ENCODE measurements around the gene SH3TC1. TPM values are rescaled to one million over a fixed set of nuclear protein-coding genes. Genes with fewer than 3 reads are reported as not detected.

The SH3TC1 gene
- total and polyA plus RNA-seq, 4 donors: 5.5 to 8.6 (median 8.3) TPM

- no peak for DNase-seq (ENCODE audit: low read depth in 4 of 6, low spot score in 6 of 6)
- H3K27ac ChIP-seq (ENCODE audit: low read depth, low read length): no peak overlapping the region
- peaks cover 10% of the 10 kb centered on the region for H3K27me3 ChIP-seq (ENCODE audit: control insufficient read depth, insufficient read depth, low read length)
- no peaks in the 10 kb centered on the region for H3K9me3 ChIP-seq (ENCODE audit: control insufficient read depth, insufficient read depth, low read length)
- peaks cover 50% of the 10 kb centered on the region for H3K4me1 ChIP-seq (ENCODE audit: control insufficient read depth, insufficient read depth, low read length)
- no peak overlapping the region for H3K4me3 ChIP-seq (ENCODE audit: low read depth, low read length)
- peaks cover 11% of the 10 kb centered on the region for H3K36me3 ChIP-seq (ENCODE audit: control insufficient read depth, insufficient read depth, low read length)
- WGBS (ENCODE audit: insufficient coverage): 91% methylated on average over 3 of the region's 14 CpGs
Observed at GRCh38 chr4:8155660-8156421, 43.2 kb upstream of the SH3TC1 start.

GRCh38 chr4:8156617-8157016 is 42.5 kb upstream of the SH3TC1 start:
- Histone ChIP-seq H3K4me3 (ENCODE audit: low read depth, low read length) (no peak overlapping the region), H3K9me3 (ENCODE audit: control insufficient read depth, insufficient read depth, low read length) (no peaks in the 10 kb centered on the region), H3K4me1 (ENCODE audit: control insufficient read depth, insufficient read depth, low read length) (peaks cover 45% of the 10 kb centered on the region), H3K36me3 (ENCODE audit: control insufficient read depth, insufficient read depth, low read length) (peaks cover 6% of the 10 kb centered on the region), H3K27me3 (ENCODE audit: control insufficient read depth, insufficient read depth, low read length) (peaks cover 10% of the 10 kb centered on the region), H3K27ac (ENCODE audit: low read depth, low read length) (no peak overlapping the region)
- DNase-seq (ENCODE audit: low read depth in 4 of 6, low spot score in 6 of 6): no peak
- WGBS (ENCODE audit: insufficient coverage): 70% methylated on average over 8 of the region's 8 CpGs

GRCh38 chr4:8157496-8157895 is 41.6 kb upstream of the SH3TC1 start:
- Histone ChIP-seq H3K9me3 (ENCODE audit: control insufficient read depth, insufficient read depth, low read length) (no peaks in the 10 kb centered on the region), H3K36me3 (ENCODE audit: control insufficient read depth, insufficient read depth, low read length) (peaks cover under 1% of the 10 kb centered on the region), H3K27me3 (ENCODE audit: control insufficient read depth, insufficient read depth, low read length) (peaks cover 10% of the 10 kb centered on the region), H3K4me1 (ENCODE audit: control insufficient read depth, insufficient read depth, low read length) (peaks cover 42% of the 10 kb centered on the region), H3K4me3 (ENCODE audit: low read depth, low read length) (peak overlapping the region; percentile 49), H3K27ac (ENCODE audit: low read depth, low read length) (no peak overlapping the region)
- WGBS (ENCODE audit: insufficient coverage): 25% methylated on average over 12 of the region's 15 CpGs
- peak in 2 of 6 donors; percentile 28 to 30 for DNase-seq (ENCODE audit: low read depth in 4 of 6, low spot score in 6 of 6)

- Histone ChIP-seq H3K36me3 (ENCODE audit: control insufficient read depth, insufficient read depth, low read length) (no peaks in the 10 kb centered on the region), H3K4me3 (ENCODE audit: low read depth, low read length) (peak overlapping the region; percentile 49), H3K4me1 (ENCODE audit: control insufficient read depth, insufficient read depth, low read length) (peaks cover 38% of the 10 kb centered on the region), H3K27me3 (ENCODE audit: control insufficient read depth, insufficient read depth, low read length) (peaks cover 10% of the 10 kb centered on the region), H3K27ac (ENCODE audit: low read depth, low read length) (no peak overlapping the region), H3K9me3 (ENCODE audit: control insufficient read depth, insufficient read depth, low read length) (no peaks in the 10 kb centered on the region)
- WGBS (ENCODE audit: insufficient coverage): 1% methylated on average over 67 of the region's 70 CpGs
- peak in 1 of 6 donors; percentile 24 for DNase-seq (ENCODE audit: low read depth in 4 of 6, low spot score in 6 of 6)
Observed at GRCh38 chr4:8157944-8158709, 41.0 kb upstream of the SH3TC1 start.

- peaks cover 10% of the 10 kb centered on the region for H3K27me3 ChIP-seq (ENCODE audit: control insufficient read depth, insufficient read depth, low read length)
- under 1% methylated on average over 96 of the region's 96 CpGs for whole genome bisulfite sequencing (ENCODE audit: insufficient coverage)
Observed at GRCh38 chr4:8158710-8159536, 40.2 kb upstream of the SH3TC1 start, which contains the start of gene ABLIM2. ABLIM2 (minus strand) TSS chr4:8158813; CDS start chr4:8158689, 124 bp downstream.

GRCh38 chr4:8159537-8160232 is 39.4 kb upstream of the SH3TC1 start:
- Histone ChIP-seq H3K27me3 (ENCODE audit: control insufficient read depth, insufficient read depth, low read length) (peaks cover 10% of the 10 kb centered on the region), H3K9me3 (ENCODE audit: control insufficient read depth, insufficient read depth, low read length) (no peaks in the 10 kb centered on the region), H3K4me3 (ENCODE audit: low read depth, low read length) (peak overlapping the region; percentile 86), H3K27ac (ENCODE audit: low read depth, low read length) (no peak overlapping the region), H3K4me1 (ENCODE audit: control insufficient read depth, insufficient read depth, low read length) (peaks cover 38% of the 10 kb centered on the region), H3K36me3 (ENCODE audit: control insufficient read depth, insufficient read depth, low read length) (no peaks in the 10 kb centered on the region)
- DNase-seq (ENCODE audit: low read depth in 4 of 6, low spot score in 6 of 6): peak in 1 of 6 donors; percentile 57
- 17% methylated on average over 12 of the region's 13 CpGs for WGBS (ENCODE audit: insufficient coverage)

More at GRCh38 chr4:8158710-8159536, 40.2 kb upstream of the SH3TC1 start, which contains the start of gene ABLIM2:
- Histone ChIP-seq H3K4me1 (ENCODE audit: control insufficient read depth, insufficient read depth, low read length) (peaks cover 38% of the 10 kb centered on the region), H3K4me3 (ENCODE audit: low read depth, low read length) (peak within 1 kb of the TSS; percentile 86), H3K27ac (ENCODE audit: low read depth, low read length) (peak within 1 kb of the TSS; percentile 71), H3K9me3 (ENCODE audit: control insufficient read depth, insufficient read depth, low read length) (no peaks in the 10 kb centered on the region), H3K36me3 (ENCODE audit: control insufficient read depth, insufficient read depth, low read length) (no peaks in the 10 kb centered on the region)
- DNase-seq (ENCODE audit: low read depth in 4 of 6, low spot score in 6 of 6): peak; percentile 93 to 99 (median 94)

- Histone ChIP-seq H3K4me1 (ENCODE audit: control insufficient read depth, insufficient read depth, low read length) (peaks cover 38% of the 10 kb centered on the region), H3K27ac (ENCODE audit: low read depth, low read length) (no peak overlapping the region), H3K4me3 (ENCODE audit: low read depth, low read length) (no peak overlapping the region), H3K9me3 (ENCODE audit: control insufficient read depth, insufficient read depth, low read length) (no peaks in the 10 kb centered on the region), H3K36me3 (ENCODE audit: control insufficient read depth, insufficient read depth, low read length) (no peaks in the 10 kb centered on the region), H3K27me3 (ENCODE audit: control insufficient read depth, insufficient read depth, low read length) (peaks cover 10% of the 10 kb centered on the region)
- 100% methylated on average over 2 of the region's 4 CpGs for WGBS (ENCODE audit: insufficient coverage)
- no peak for DNase-seq (ENCODE audit: low read depth in 4 of 6, low spot score in 6 of 6)
Observed at GRCh38 chr4:8160233-8160560, 38.9 kb upstream of the SH3TC1 start.

- peaks cover 38% of the 10 kb centered on the region for H3K4me1 ChIP-seq (ENCODE audit: control insufficient read depth, insufficient read depth, low read length)
- no peak for DNase-seq (ENCODE audit: low read depth in 4 of 6, low spot score in 6 of 6)
- H3K36me3 ChIP-seq (ENCODE audit: control insufficient read depth, insufficient read depth, low read length): no peaks in the 10 kb centered on the region
- no peak overlapping the region for H3K27ac ChIP-seq (ENCODE audit: low read depth, low read length)
- no peaks in the 10 kb centered on the region for H3K9me3 ChIP-seq (ENCODE audit: control insufficient read depth, insufficient read depth, low read length)
- 46% methylated on average over 3 of the region's 3 CpGs for WGBS (ENCODE audit: insufficient coverage)
- H3K4me3 ChIP-seq (ENCODE audit: low read depth, low read length): no peak overlapping the region
- peaks cover 10% of the 10 kb centered on the region for H3K27me3 ChIP-seq (ENCODE audit: control insufficient read depth, insufficient read depth, low read length)
Observed at GRCh38 chr4:8160572-8160971, 38.5 kb upstream of the SH3TC1 start.

- no peak overlapping the region for H3K4me3 ChIP-seq (ENCODE audit: low read depth, low read length)
- DNase-seq (ENCODE audit: low read depth in 4 of 6, low spot score in 6 of 6): no peak
- H3K27ac ChIP-seq (ENCODE audit: low read depth, low read length): no peak overlapping the region
- 73% methylated on average over 3 of the region's 8 CpGs for WGBS (ENCODE audit: insufficient coverage)
- no peaks in the 10 kb centered on the region for H3K9me3 ChIP-seq (ENCODE audit: control insufficient read depth, insufficient read depth, low read length)
- H3K36me3 ChIP-seq (ENCODE audit: control insufficient read depth, insufficient read depth, low read length): no peaks in the 10 kb centered on the region
- H3K27me3 ChIP-seq (ENCODE audit: control insufficient read depth, insufficient read depth, low read length): peaks cover 3% of the 10 kb centered on the region
- peaks cover 23% of the 10 kb centered on the region for H3K4me1 ChIP-seq (ENCODE audit: control insufficient read depth, insufficient read depth, low read length)
Observed at GRCh38 chr4:8162625-8163024, 36.5 kb upstream of the SH3TC1 start.

All from spinal cord (tissue), 10 donors.